HG03558 (cell line): ENCODE data around the gene GALNS.

Source experiments
- ATAC-seq: cut with Tn5 transposase; IDR thresholded peaks from one replicate; pipeline ENCODE4 v1.9.1; 2021; ENCODE audit warnings: moderate number of reproducible peaks; ENCODE audit not compliant: unreplicated experiment; ENCODE audit errors: extremely low read depth

Gene GALNS

GRCh38 chr16:88861359-88861758 is 4.6 kb upstream of the GALNS start:
- ATAC-seq = no peak

GRCh38 chr16:88859381-88860091 is 2.8 kb upstream of the GALNS start:
- no peak for ATAC-seq

DNA sequence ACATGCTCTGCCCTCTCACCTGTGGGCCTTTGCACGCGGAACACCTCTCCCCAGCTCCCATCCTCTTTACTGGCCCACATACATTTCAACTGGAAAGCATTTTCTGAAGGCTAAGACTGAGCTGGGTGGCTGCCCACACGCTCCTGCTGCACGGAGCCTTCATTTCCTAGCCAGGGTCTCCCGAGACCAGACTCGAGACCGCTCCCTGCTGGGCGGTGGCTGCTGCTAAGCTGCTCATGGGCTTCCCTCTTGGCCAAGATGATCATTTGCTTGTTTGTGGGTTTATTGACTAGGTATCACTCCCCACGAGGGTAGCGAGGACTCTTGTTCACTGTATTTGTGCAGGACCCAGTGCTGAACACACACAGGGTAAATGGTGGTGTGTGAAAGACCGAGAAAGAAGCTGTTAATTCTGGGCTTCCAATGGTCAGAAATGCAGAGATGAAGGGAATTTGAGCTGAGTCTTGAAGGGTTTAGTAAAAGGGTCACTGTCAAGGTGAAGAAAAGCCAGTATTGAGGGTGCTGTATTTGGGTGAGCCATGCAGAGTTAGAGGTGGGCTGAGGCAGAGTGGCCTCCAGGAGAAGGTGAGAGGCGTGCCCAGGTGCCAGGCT is 1.1 kb upstream of the GALNS start:
- ATAC-seq = no peak

DNA sequence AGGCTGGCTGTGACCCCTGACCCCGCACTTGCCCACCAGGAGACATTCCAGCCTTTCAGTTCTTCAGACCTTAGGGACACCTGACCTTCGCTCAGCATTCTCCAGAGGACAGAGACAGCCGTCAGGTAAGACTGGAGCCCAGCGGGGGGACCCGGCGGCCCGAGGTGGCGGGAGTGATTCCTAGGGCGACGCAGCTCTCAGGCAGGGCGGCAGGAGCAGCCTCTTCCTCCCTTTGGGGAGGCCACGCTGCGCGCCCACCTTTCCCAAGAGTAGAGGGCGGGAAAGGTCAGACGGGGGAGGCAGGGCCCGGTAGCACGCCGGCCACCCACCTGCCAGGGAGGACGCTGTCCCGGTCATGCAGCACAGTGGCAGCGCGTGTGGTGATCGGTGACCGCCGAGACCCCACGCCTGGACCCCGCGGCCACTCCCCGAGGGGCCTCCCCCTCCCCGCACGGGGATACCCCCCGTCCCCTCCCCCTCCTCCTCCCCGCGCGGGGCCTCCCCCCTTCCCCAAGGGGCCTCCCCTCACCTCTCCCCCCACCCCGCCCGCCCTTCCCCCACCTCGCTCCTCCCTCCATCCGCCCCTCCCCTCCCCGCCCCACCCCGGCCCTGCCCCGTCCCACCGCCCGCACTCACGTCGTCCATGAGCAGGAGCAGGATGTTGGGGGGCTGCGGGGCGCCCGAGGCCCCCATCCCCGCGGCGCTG is 472 bp downstream of the GALNS start:
- ATAC-seq = no peak

DNA sequence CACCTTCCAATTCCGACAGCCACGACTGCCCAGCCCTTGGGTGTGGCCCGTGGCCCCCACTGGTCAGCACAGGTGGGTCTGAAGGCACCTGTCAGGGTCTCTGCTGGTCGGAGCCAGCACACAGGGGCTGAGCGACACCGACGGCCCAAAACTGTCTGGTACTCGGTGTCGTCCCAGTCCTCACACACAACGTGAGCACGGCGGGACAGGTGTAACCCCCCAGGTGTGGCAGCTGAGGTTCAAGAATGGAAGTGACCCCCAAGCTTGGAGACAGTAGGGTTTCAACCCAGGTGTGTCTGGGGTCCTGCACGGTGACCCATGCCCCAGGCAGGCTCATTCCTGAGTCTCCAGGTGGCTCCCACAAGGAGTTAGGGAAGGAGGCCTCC is 1.0 kb downstream of the GALNS start:
- ATAC-seq = no peak

- no peak for ATAC-seq
These were observed 1.6 kb downstream of the GALNS start for GRCh38 chr16:88855176-88855575.

GRCh38 chr16:88854306-88855111 is 2.2 kb downstream of the GALNS start:
- no peak for ATAC-seq

- ATAC-seq = no peak
These were observed 3.3 kb downstream of the GALNS start for GRCh38 chr16:88853325-88853941.

DNA sequence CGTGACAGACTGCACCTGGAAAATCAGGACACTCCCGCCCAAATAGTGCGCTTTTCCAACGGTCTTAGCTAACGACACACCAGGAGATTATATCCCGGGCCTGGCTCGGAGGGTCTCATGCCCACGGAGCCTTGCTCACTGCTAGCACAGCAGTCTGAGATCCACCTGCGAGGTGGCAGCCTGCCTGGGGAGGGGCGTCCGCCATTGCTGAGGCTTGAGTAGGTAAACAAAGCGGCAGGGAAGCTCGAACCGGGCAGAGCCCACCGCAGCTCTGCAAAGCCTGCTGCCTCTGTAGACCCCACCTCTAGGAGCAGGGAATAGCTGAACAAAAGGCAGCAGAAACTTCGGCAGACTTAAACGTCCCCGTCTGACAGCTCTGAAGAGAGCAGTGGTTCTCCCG is 5.1 kb downstream of the GALNS start:
- no peak for ATAC-seq

DNA sequence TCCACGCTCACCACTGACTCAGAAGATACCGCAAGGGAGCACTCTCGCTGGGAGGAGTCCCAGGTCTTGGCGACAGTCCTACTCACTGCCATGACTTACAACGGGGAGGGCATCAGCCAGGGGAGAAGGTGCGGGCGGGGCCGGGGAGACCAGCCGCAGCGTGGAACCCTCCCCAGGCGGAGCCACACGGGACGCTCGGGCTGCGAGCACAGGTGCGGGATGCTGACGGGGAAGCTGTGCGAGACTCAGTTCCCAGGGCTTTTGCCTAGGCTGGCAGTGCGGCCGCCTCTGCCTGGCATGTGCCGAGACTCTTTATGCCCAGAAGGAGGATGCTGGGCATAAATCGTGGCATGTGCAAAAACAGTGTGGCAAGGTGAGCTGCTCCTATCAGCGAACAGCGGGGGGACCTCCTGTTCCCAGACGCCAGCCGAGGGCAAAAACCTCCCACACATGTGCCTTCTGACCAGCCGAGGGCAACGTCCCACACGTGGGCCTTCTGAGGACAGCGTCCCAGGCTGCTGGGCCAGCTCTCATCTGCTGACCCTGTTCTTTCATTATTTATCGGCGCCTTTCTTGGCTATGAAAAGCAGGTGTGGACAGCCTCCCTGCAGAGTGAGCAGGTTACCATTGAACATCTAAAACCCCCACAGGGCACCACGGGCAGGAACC is 6.1 kb downstream of the GALNS start:
- no peak for ATAC-seq

DNA sequence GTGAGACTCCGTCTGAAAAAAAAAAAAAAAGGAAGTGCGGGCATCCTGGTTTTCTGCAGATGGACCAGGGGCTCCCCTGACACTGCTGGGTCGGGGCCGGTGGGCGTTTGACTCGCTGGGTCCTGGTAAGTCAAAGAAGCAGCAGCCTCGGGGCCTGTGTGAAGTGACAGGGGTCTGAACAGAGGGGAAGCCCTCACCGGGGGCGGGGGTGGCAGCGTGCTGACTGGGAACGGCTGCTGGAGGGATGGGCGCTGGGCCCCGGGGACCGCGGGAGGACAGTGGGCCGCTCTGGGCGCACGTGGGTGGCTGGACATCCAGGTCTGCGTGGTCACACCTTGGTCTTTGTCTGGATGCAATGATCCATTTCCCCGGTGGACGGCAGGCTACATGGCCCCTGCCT is 8.2 kb downstream of the GALNS start:
- ATAC-seq = no peak

GRCh38 chr16:88847654-88848053 is 9.1 kb downstream of the GALNS start:
- no peak for ATAC-seq

DNA sequence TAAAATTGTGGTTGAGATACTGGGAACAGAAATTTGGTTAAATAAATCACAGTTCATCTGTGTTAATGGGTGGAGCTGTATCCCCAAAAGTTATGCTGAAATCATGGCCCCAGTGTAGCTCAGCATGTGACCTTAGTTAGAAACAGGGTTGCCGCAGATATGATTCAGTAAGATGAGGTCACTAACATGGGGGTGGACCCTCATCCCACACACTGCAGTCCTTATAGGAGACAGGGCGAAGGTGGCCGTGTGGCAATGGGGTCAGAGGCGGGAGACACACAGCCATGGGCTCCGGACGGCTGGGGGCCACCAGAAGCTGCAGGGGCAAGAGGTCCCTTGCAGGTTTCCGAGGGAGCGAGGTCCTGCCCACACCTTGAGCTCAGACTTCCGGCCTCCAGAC is 10.7 kb downstream of the GALNS start:
- ATAC-seq = no peak

DNA sequence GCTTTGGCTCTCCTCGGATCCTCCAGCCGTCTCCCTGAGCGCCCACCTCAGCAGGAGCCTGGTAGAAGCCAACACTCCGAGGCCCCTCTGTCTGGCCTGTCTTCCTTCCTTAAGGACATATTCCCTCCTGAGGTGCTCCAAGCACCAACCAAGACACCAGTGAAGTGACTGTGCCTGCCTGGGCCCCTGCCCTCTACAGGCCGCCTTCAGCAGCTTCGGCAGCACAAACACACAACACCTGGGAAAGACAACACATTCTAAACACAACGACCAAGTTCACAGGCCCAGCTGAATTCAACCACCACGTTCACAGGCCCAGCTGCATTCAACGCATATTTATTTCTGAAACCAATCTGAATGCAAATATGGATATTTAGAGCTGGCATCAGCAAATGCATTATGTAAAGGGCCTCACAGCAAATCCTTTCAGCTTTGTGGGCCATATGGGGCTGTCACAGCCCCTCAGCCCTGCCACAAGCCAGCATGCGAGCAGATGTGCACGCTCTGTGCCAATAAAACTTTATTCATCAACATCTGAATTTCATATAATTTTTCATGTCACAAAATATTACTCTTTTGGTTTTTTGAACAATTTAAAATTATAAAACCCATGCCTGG is 12.2 kb downstream of the GALNS start:
- ATAC-seq = no peak

DNA sequence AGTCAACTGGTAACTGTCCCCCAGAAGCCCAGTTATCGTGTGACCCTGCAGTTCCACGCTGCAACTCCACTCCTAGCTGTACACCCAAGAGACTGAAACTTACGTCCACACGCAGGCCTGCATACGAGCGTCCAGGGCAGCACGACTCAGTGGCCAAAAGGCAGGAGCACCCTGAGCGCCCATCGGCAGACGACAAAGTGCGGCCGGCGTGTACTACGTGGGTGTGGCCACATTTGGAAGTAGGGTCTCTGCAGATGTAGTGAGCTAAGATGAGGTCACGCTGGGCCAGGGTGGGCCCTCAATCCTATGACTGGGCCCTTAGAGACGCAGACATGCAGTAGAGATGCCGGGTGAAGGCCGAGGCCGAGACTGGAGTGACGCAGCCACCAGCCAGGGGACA is 13.5 kb downstream of the GALNS start:
- no peak for ATAC-seq

- ATAC-seq = no peak
These were observed 13.9 kb downstream of the GALNS start for GRCh38 chr16:88842806-88843205.

- ATAC-seq = no peak
These were observed 14.4 kb downstream of the GALNS start for GRCh38 chr16:88842308-88842756.

DNA sequence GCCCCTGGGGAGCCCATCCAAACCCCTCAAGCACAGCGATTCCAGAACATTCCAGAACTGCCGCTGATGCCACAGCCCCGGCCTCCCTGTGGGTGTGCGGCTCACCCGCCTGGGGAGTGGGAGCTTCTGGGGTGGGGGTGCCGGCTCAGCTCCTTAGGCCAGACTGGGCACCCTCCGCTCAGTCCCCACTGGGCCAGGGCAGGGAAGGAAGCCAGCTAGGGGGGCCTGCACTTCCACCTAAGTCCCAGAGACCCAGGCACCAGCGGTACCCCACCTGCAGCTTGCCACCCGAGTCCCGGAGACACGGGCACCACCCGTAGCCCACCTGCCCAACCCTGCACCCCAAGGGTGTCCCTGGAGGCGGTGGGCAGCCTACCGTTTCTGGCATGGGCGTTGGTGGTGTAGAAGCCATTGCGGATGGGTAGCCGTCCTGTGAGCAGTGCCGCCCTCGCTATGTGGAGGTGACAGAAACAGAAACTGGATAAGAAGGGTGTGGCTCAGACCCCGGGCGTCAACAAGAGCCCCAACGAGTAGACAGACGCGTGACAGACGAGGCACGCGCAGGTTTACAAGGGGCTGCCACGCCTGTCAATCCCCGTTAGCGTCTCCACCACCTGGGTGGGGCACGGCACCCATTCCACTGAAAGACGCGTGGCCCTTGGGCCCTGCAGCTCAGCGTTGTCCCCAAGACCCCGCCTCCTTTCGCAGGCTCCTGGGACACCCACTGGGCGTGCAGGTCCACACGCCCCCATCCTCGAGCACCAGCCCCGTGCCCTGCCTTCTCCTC is 15.0 kb downstream of the GALNS start:
- ATAC-seq = no peak
